ENCODE measurements around the gene MELTF.
"Not testable (repeated sequence)": the region's sequence is repeated elsewhere in the genome, so short reads cannot be mapped to it uniquely, and the experiment has no call there.

MELTF gene

GRCh38 chr3:197029511-197030167, at the start of gene MELTF:
Gene MELTF, minus strand, starts transcription at chr3:197029817. Its CDS starts 115 bp downstream, at chr3:197029702.
- intact Hi-C loops (cut with micrococcal nuclease) = loop anchor here (2.0 kb wide), 1 partner anchor 27 kb away; no protein-coding TSS in a partner anchor
- H3K36me3 Mint-ChIP-seq (ENCODE audit: low read depth) = no peaks in the 10 kb centered on the region
- H3K4me1 Mint-ChIP-seq (ENCODE audit: low read depth) = peaks cover 44% of the 10 kb centered on the region
- H3K9me3 Mint-ChIP-seq = no peaks in the 10 kb centered on the region
- H3K4me3 Mint-ChIP-seq = peak within 1 kb of the TSS; percentile 71
- peak within 1 kb of the TSS; percentile 22 for H3K27ac Mint-ChIP-seq
- H3K27me3 Mint-ChIP-seq = peaks cover 49% of the 10 kb centered on the region

- no peaks in the 10 kb centered on the region for H3K9me3 Mint-ChIP-seq
- intact Hi-C loops (cut with micrococcal nuclease) = no loop called here
- H3K27me3 Mint-ChIP-seq = no peaks in the 10 kb centered on the region
- H3K36me3 Mint-ChIP-seq (ENCODE audit: low read depth) = peaks cover 37% of the 10 kb centered on the region
- no peaks in the 10 kb centered on the region for H3K4me1 Mint-ChIP-seq (ENCODE audit: low read depth)
- no peak overlapping the region for H3K4me3 Mint-ChIP-seq
- no peak overlapping the region for H3K27ac Mint-ChIP-seq
These were observed 46.8 kb upstream of the MELTF start for GRCh38 chr3:197076415-197076814.

GRCh38 chr3:197068077-197068476, 38.5 kb upstream of the MELTF start:
- H3K36me3 Mint-ChIP-seq (ENCODE audit: low read depth) = peaks cover 36% of the 10 kb centered on the region
- H3K27me3 Mint-ChIP-seq = no peaks in the 10 kb centered on the region
- H3K4me1 Mint-ChIP-seq (ENCODE audit: low read depth) = peaks cover 7% of the 10 kb centered on the region
- no peak overlapping the region for H3K4me3 Mint-ChIP-seq
- no peak overlapping the region for H3K27ac Mint-ChIP-seq
- intact Hi-C loops (cut with micrococcal nuclease) = loop anchor here (10.0 kb wide), 1 partner anchor 117 kb away; no protein-coding TSS in a partner anchor
- H3K9me3 Mint-ChIP-seq = no peaks in the 10 kb centered on the region

GRCh38 chr3:197064771-197065170, 35.2 kb upstream of the MELTF start:
- Mint-ChIP-seq H3K9me3 (no peaks in the 10 kb centered on the region), H3K27me3 (no peaks in the 10 kb centered on the region), H3K36me3 (ENCODE audit: low read depth) (peaks cover 55% of the 10 kb centered on the region), H3K4me3 (no peak overlapping the region), H3K4me1 (ENCODE audit: low read depth) (peaks cover 7% of the 10 kb centered on the region), H3K27ac (no peak overlapping the region)
- intact Hi-C loops (cut with micrococcal nuclease) = loop anchor here (10.0 kb wide), 1 partner anchor 120 kb away; no protein-coding TSS in a partner anchor

GRCh38 chr3:197062446-197062845, 32.8 kb upstream of the MELTF start:
- Mint-ChIP-seq H3K27me3 (no peaks in the 10 kb centered on the region), H3K4me1 (ENCODE audit: low read depth) (peaks cover 7% of the 10 kb centered on the region), H3K27ac (no peak overlapping the region), H3K36me3 (ENCODE audit: low read depth) (peaks cover 77% of the 10 kb centered on the region), H3K9me3 (no peaks in the 10 kb centered on the region), H3K4me3 (no peak overlapping the region)
- intact Hi-C loops (cut with micrococcal nuclease) = loop anchor here (10.0 kb wide), 1 partner anchor 122 kb away; no protein-coding TSS in a partner anchor

GRCh38 chr3:197051637-197052036, 22.0 kb upstream of the MELTF start:
- H3K27me3 Mint-ChIP-seq; H3K9me3 Mint-ChIP-seq; H3K27ac Mint-ChIP-seq; intact Hi-C loops (cut with micrococcal nuclease); H3K4me1 Mint-ChIP-seq (ENCODE audit: low read depth); H3K4me3 Mint-ChIP-seq: not testable (repeated sequence)
- peaks cover 77% of the 10 kb centered on the region for H3K36me3 Mint-ChIP-seq (ENCODE audit: low read depth)

GRCh38 chr3:197050511-197050910, 20.9 kb upstream of the MELTF start:
- Mint-ChIP-seq H3K36me3 (ENCODE audit: low read depth) (peaks cover 88% of the 10 kb centered on the region), H3K27ac (no peak overlapping the region), H3K27me3 (no peaks in the 10 kb centered on the region), H3K9me3 (no peaks in the 10 kb centered on the region), H3K4me3 (no peak overlapping the region), H3K4me1 (ENCODE audit: low read depth) (no peaks in the 10 kb centered on the region)
- intact Hi-C loops (cut with micrococcal nuclease) = no loop called here

- no peaks in the 10 kb centered on the region for H3K27me3 Mint-ChIP-seq
- peaks cover 38% of the 10 kb centered on the region for H3K36me3 Mint-ChIP-seq (ENCODE audit: low read depth)
- no peaks in the 10 kb centered on the region for H3K4me1 Mint-ChIP-seq (ENCODE audit: low read depth)
- H3K4me3 Mint-ChIP-seq = no peak overlapping the region
- H3K9me3 Mint-ChIP-seq = no peaks in the 10 kb centered on the region
- intact Hi-C loops (cut with micrococcal nuclease) = no loop called here
- no peak overlapping the region for H3K27ac Mint-ChIP-seq
These were observed 12.9 kb upstream of the MELTF start for GRCh38 chr3:197042539-197042938.

GRCh38 chr3:197041875-197042488, 12.4 kb upstream of the MELTF start:
- Mint-ChIP-seq H3K27me3 (peaks cover 3% of the 10 kb centered on the region), H3K36me3 (ENCODE audit: low read depth) (peaks cover 33% of the 10 kb centered on the region), H3K27ac (no peak overlapping the region), H3K4me3 (no peak overlapping the region), H3K4me1 (ENCODE audit: low read depth) (no peaks in the 10 kb centered on the region), H3K9me3 (no peaks in the 10 kb centered on the region)
- intact Hi-C loops (cut with micrococcal nuclease) = no loop called here

- no peaks in the 10 kb centered on the region for H3K9me3 Mint-ChIP-seq
- no peak overlapping the region for H3K4me3 Mint-ChIP-seq
- no peaks in the 10 kb centered on the region for H3K4me1 Mint-ChIP-seq (ENCODE audit: low read depth)
- no peak overlapping the region for H3K27ac Mint-ChIP-seq
- intact Hi-C loops (cut with micrococcal nuclease) = no loop called here
- H3K36me3 Mint-ChIP-seq (ENCODE audit: low read depth) = peaks cover 20% of the 10 kb centered on the region
- peaks cover 16% of the 10 kb centered on the region for H3K27me3 Mint-ChIP-seq
These were observed 11.0 kb upstream of the MELTF start for GRCh38 chr3:197040658-197041057.

- intact Hi-C loops (cut with micrococcal nuclease) = no loop called here
- Mint-ChIP-seq H3K36me3 (ENCODE audit: low read depth) (peaks cover 2% of the 10 kb centered on the region), H3K4me1 (ENCODE audit: low read depth) (no peaks in the 10 kb centered on the region), H3K27me3 (peaks cover 32% of the 10 kb centered on the region), H3K4me3 (no peak overlapping the region), H3K27ac (no peak overlapping the region), H3K9me3 (no peaks in the 10 kb centered on the region)
These were observed 9.3 kb upstream of the MELTF start for GRCh38 chr3:197038679-197039462.

GRCh38 chr3:197035577-197035976, 6.0 kb upstream of the MELTF start:
- no peak overlapping the region for H3K4me3 Mint-ChIP-seq
- peaks cover 16% of the 10 kb centered on the region for H3K4me1 Mint-ChIP-seq (ENCODE audit: low read depth)
- peaks cover 37% of the 10 kb centered on the region for H3K27me3 Mint-ChIP-seq
- no peak overlapping the region for H3K27ac Mint-ChIP-seq
- no peaks in the 10 kb centered on the region for H3K36me3 Mint-ChIP-seq (ENCODE audit: low read depth)
- intact Hi-C loops (cut with micrococcal nuclease) = no loop called here
- no peaks in the 10 kb centered on the region for H3K9me3 Mint-ChIP-seq

- not testable (repeated sequence) for H3K9me3 Mint-ChIP-seq
- H3K27me3 Mint-ChIP-seq = peaks cover 42% of the 10 kb centered on the region
These were observed 5.2 kb upstream of the MELTF start for GRCh38 chr3:197034778-197035177.

GRCh38 chr3:197033764-197034163, 4.1 kb upstream of the MELTF start:
- Mint-ChIP-seq H3K27me3 (peaks cover 49% of the 10 kb centered on the region), H3K4me1 (ENCODE audit: low read depth) (peaks cover 31% of the 10 kb centered on the region)
- H3K4me3 Mint-ChIP-seq; H3K36me3 Mint-ChIP-seq (ENCODE audit: low read depth); intact Hi-C loops (cut with micrococcal nuclease); H3K9me3 Mint-ChIP-seq; H3K27ac Mint-ChIP-seq: not testable (repeated sequence)

More at GRCh38 chr3:197034778-197035177, 5.2 kb upstream of the MELTF start:
- H3K27ac Mint-ChIP-seq; H3K36me3 Mint-ChIP-seq (ENCODE audit: low read depth); H3K4me3 Mint-ChIP-seq; intact Hi-C loops (cut with micrococcal nuclease): not testable (repeated sequence)
- peaks cover 24% of the 10 kb centered on the region for H3K4me1 Mint-ChIP-seq (ENCODE audit: low read depth)

Measured in dendritic cell treated with granulocyte-macrophage colony-stimulating factor and Interleukin-4, amounts not matched to agents 40 ng/mL and 50 ng/mL, for 4 days (primary cell).